Epidermal melanocyte (primary cell): ENCODE measurements around the gene TTLL12.

ENCODE experiments used
- DNase-seq: peaks from one replicate; pipeline ENCODE4 v3.0.0; 2011; ENCODE audit warnings: low spot score; ENCODE audit not compliant: insufficient read length

TTLL12 gene

GRCh38 chr22:43186272-43187170 lies at the start of gene TTLL12:
TSS of gene TTLL12 (minus strand) at chr22:43187134. CDS start at chr22:43187069, 65 bp downstream.
- no peak for DNase-seq

- DNase-seq: no peak
These were observed 48.8 kb upstream of the TTLL12 start for GRCh38 chr22:43235445-43236409.

- no peak for DNase-seq
These were observed 47.5 kb upstream of the TTLL12 start for GRCh38 chr22:43234264-43234988.

GRCh38 chr22:43233529-43233928 lies 46.6 kb upstream of the TTLL12 start:
- no peak for DNase-seq

- no peak for DNase-seq
These were observed 45.5 kb upstream of the TTLL12 start for GRCh38 chr22:43232445-43232844.

GRCh38 chr22:43231724-43232034 lies 44.7 kb upstream of the TTLL12 start:
- no peak for DNase-seq

GRCh38 chr22:43230971-43231723 lies 44.2 kb upstream of the TTLL12 start:
- peak; percentile 49 for DNase-seq

GRCh38 chr22:43230571-43230970 lies 43.6 kb upstream of the TTLL12 start:
- DNase-seq: no peak

- DNase-seq: no peak
These were observed 41.9 kb upstream of the TTLL12 start for GRCh38 chr22:43228863-43229262.

- DNase-seq: no peak
These were observed 41.4 kb upstream of the TTLL12 start for GRCh38 chr22:43228330-43228729.

GRCh38 chr22:43227239-43227630 lies 40.3 kb upstream of the TTLL12 start:
- no peak for DNase-seq

- DNase-seq: peak; percentile 73
These were observed 39.7 kb upstream of the TTLL12 start for GRCh38 chr22:43226377-43227238.

- no peak for DNase-seq
These were observed 38.7 kb upstream of the TTLL12 start for GRCh38 chr22:43225609-43226008.

- no peak for DNase-seq
These were observed 36.1 kb upstream of the TTLL12 start for GRCh38 chr22:43222987-43223386.

- no peak for DNase-seq
These were observed 35.3 kb upstream of the TTLL12 start for GRCh38 chr22:43222262-43222661.

GRCh38 chr22:43220625-43221380 lies 33.9 kb upstream of the TTLL12 start:
- DNase-seq: no peak

GRCh38 chr22:43218786-43219185 lies 31.9 kb upstream of the TTLL12 start:
- no peak for DNase-seq

- no peak for DNase-seq
These were observed 30.5 kb upstream of the TTLL12 start for GRCh38 chr22:43217285-43218030.
